HepG2 (cell line): ENCODE results near the gene IDH3G.

Source experiments
- CHD2 ChIP-seq: IDR thresholded peaks from 2 replicates; pipeline ENCODE4 v1.6.1; 2011; ENCODE audit warnings: low read depth, low read length, improper control_type of control experiment
- HIVEP1 ChIP-seq: sonication (generic); formaldehyde crosslinking; IDR thresholded peaks from 2 replicates; pipeline ENCODE4 v1.4.0; 2020; ENCODE audit warnings: mild to moderate bottlenecking, missing genetic modification reagents
- POLR2AphosphoS5 ChIP-seq: IDR thresholded peaks from 2 replicates; pipeline ENCODE4 v1.6.1; 2012; ENCODE audit warnings: low read depth, low read length
- ZBTB21 ChIP-seq: sonication (generic); formaldehyde crosslinking; IDR thresholded peaks from 2 replicates; pipeline ENCODE4 v1.4.0; 2020; ENCODE audit warnings: missing genetic modification reagents
- ZC3H13 ChIP-seq: sonication (generic); formaldehyde crosslinking; IDR thresholded peaks from 2 replicates; pipeline ENCODE4 v1.8.1; 2023; ENCODE audit warnings: mild to moderate bottlenecking, missing genetic modification reagents, moderate library complexity
- ZFP62 ChIP-seq: sonication (generic); formaldehyde crosslinking; IDR thresholded peaks from 2 replicates; pipeline ENCODE4 v1.4.0; 2020; ENCODE audit warnings: missing genetic modification reagents
- ZNF20 ChIP-seq: sonication (generic); formaldehyde crosslinking; IDR thresholded peaks from 2 replicates; pipeline ENCODE4 v1.4.0; 2020; ENCODE audit warnings: mild to moderate bottlenecking, moderate library complexity, missing genetic modification reagents
- ZNF296 ChIP-seq: sonication (generic); formaldehyde crosslinking; conservative IDR thresholded peaks from 2 replicates; pipeline ENCODE4 v1.5.0; 2020; ENCODE audit warnings: mild to moderate bottlenecking, missing genetic modification reagents
- TF ChIP-seq, protein P1 (sequence below): IDR thresholded peaks from 2 replicates; pipeline ENCODE4 v1.6.1; 2012; ENCODE audit warnings: inconsistent platforms
- TF ChIP-seq, protein P2 (sequence below): sonication (generic); formaldehyde crosslinking; IDR thresholded peaks from 2 replicates; pipeline ENCODE4 v1.5.1; 2020; ENCODE audit warnings: mild to moderate bottlenecking, missing genetic modification reagents, borderline replicate concordance
- TF ChIP-seq, protein P3 (sequence below): sonication (generic); formaldehyde crosslinking; IDR thresholded peaks from 2 replicates; pipeline ENCODE4 v1.5.0; 2020; ENCODE audit warnings: mild to moderate bottlenecking, missing genetic modification reagents, moderate library complexity

DNA sequence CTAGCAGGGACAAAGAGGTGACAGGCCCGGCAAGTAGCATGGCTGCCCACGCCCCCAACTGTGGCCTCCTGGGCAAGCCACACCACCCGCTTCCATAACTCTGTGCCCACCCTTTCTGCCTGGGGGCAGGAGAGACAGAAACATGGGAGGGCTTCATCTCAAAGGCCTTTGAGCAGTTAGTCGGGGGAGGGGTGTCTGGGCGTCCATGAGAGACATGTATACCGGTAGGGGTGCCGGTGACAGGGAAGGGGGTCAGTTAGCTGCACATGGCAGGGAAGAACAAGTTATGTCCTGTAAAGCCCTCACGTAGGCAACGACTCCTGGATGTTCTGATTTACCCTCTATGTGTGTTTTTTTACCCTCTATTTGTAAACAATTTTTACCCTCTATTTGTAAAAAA, 26.9 kb upstream of the IDH3G start:
- TF ChIP-seq ZFP62 (CRISPR knock-in tag) (no peak), ZNF296 (no peak), POLR2AphosphoS5 (no peak), ZC3H13 (CRISPR knock-in tag) (no peak), ZBTB21 (CRISPR knock-in tag) (no peak), HIVEP1 (CRISPR knock-in tag) (no peak), ZNF20 (CRISPR knock-in tag) (no peak), CHD2 (no peak)
- TF ChIP-seq, protein P1, sequence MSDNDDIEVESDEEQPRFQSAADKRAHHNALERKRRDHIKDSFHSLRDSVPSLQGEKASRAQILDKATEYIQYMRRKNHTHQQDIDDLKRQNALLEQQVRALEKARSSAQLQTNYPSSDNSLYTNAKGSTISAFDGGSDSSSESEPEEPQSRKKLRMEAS: no peak
- TF ChIP-seq, protein P2, sequence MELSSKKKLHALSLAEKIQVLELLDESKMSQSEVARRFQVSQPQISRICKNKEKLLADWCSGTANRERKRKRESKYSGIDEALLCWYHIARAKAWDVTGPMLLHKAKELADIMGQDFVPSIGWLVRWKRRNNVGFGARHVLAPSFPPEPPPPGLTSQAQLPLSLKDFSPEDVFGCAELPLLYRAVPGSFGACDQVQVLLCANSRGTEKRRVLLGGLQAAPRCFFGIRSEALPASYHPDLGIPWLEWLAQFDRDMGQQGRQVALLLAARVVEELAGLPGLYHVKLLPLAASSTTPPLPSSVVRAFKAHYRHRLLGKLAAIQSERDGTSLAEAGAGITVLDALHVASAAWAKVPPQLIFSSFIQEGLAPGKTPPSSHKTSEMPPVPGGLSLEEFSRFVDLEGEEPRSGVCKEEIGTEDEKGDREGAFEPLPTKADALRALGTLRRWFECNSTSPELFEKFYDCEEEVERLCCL (CRISPR knock-in tag): no peak
- TF ChIP-seq, protein P3, sequence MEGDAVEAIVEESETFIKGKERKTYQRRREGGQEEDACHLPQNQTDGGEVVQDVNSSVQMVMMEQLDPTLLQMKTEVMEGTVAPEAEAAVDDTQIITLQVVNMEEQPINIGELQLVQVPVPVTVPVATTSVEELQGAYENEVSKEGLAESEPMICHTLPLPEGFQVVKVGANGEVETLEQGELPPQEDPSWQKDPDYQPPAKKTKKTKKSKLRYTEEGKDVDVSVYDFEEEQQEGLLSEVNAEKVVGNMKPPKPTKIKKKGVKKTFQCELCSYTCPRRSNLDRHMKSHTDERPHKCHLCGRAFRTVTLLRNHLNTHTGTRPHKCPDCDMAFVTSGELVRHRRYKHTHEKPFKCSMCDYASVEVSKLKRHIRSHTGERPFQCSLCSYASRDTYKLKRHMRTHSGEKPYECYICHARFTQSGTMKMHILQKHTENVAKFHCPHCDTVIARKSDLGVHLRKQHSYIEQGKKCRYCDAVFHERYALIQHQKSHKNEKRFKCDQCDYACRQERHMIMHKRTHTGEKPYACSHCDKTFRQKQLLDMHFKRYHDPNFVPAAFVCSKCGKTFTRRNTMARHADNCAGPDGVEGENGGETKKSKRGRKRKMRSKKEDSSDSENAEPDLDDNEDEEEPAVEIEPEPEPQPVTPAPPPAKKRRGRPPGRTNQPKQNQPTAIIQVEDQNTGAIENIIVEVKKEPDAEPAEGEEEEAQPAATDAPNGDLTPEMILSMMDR: no peak
